Kidney (tissue), 14 donors: ENCODE results near the gene NOL4L. TPM values are rescaled to one million over a fixed set of nuclear protein-coding genes. Genes with fewer than 3 reads are reported as not detected.

ENCODE experiments used
- DNase-seq, 5 donors: peaks; one replicate each; pipeline ENCODE4 v3.0.0-alpha.2; 2013 to 2020
- FAIRE-seq: peaks from 2 replicates; lab custom pipeline; 2012; peaks lifted over from hg19 to GRCh38; lab: Jason Lieb, UNC
- H3K27ac ChIP-seq, 2 donors: one replicate each; pipeline ENCODE4 v1.7.0; 2013; ENCODE audit warnings: low read depth in 2 of 2, low read length in 2 of 2, inconsistent platforms in 1 of 2
- H3K27me3 ChIP-seq: one replicate; pipeline ENCODE4 v1.7.1; 2013; ENCODE audit warnings: low read length, inconsistent platforms; ENCODE audit not compliant: control insufficient read depth, insufficient read depth
- H3K36me3 ChIP-seq, 3 donors: one replicate each; pipeline versions ENCODE4 v1.7.0 to v1.7.1; 2013; ENCODE audit warnings: low read length in 3 of 3, control low read depth in 1 of 3, inconsistent platforms in 1 of 3; ENCODE audit not compliant: insufficient read depth in 3 of 3, control insufficient read depth in 2 of 3
- H3K4me1 ChIP-seq, 3 donors: one replicate each; pipeline versions ENCODE4 v1.7.0 to v1.7.1; 2013; ENCODE audit warnings: low read length in 3 of 3, inconsistent platforms in 1 of 3, low read depth in 1 of 3; ENCODE audit not compliant: control insufficient read depth in 2 of 3, insufficient read depth in 2 of 3
- H3K4me3 ChIP-seq, 3 donors: one replicate each; pipeline versions ENCODE4 v1.7.0 to v1.8.1; 2013; ENCODE audit warnings: low read length in 3 of 3, control low read depth in 1 of 3, inconsistent platforms in 1 of 3
- H3K9ac ChIP-seq, 3 donors: one replicate each; pipeline versions ENCODE4 v1.7.0 to v1.7.1; 2013; ENCODE audit warnings: low read length in 3 of 3, control low read depth in 1 of 3, inconsistent platforms in 1 of 3
- H3K9me3 ChIP-seq, 3 donors: one replicate each; pipeline versions ENCODE4 v1.7.0 to v1.7.1; 2013; ENCODE audit warnings: low read length in 3 of 3, control low read depth in 1 of 3, inconsistent platforms in 1 of 3; ENCODE audit not compliant: control insufficient read depth in 2 of 3, insufficient read depth in 1 of 3
- intact Hi-C: fragments of 100-400 bp; cut with DNase I; formaldehyde crosslinking; loops from one replicate; pipeline ENCODE4 v1.11.1; 2022
- polyA plus RNA-seq: library from polyadenylated mRNA; stranded (reverse); fragments of 350-450 nt; fragmentation: Illumina TruSeq; extraction: RNeasy Lipid Tissue Mini Kit (QIAGEN cat#74804); gene quantifications from one replicate; pipeline ENCODE4 v1.2.3, GENCODE V29; 2014; ENCODE audit warnings: low read depth, low replicate concordance; ENCODE audit not compliant: insufficient read depth
- total RNA-seq: library from RNA; stranded (reverse); fragmentation: NEBNext Ultra II Directional; extraction: Animal tissue kit (Norgen Biotek cat#: 25700); gene quantifications from one replicate; pipeline ENCODE4 v1.2.1, GENCODE V29; 2021
- TF ChIP-seq, protein P1 (sequence below): IDR thresholded peaks from 3 replicates; pipeline ENCODE4 v1.5.1; 2012; ENCODE audit warnings: mild to moderate bottlenecking, moderate library complexity, borderline replicate concordance; ENCODE audit not compliant: insufficient read depth; ENCODE audit errors: extremely low read depth
- donor health status: control.
- donor health status: control.
- donor health status: control.
- donor health status: control.
- donor health status: control.
- donor health status: DM: yes; HTN: yes; CAD: no.
- donor health status: Normal renal cell carcinoma (clear cell type).

Gene NOL4L
- total and polyA plus RNA-seq, 2 donors from 2014 or later = 14.1 to 19.4 TPM

DNA sequence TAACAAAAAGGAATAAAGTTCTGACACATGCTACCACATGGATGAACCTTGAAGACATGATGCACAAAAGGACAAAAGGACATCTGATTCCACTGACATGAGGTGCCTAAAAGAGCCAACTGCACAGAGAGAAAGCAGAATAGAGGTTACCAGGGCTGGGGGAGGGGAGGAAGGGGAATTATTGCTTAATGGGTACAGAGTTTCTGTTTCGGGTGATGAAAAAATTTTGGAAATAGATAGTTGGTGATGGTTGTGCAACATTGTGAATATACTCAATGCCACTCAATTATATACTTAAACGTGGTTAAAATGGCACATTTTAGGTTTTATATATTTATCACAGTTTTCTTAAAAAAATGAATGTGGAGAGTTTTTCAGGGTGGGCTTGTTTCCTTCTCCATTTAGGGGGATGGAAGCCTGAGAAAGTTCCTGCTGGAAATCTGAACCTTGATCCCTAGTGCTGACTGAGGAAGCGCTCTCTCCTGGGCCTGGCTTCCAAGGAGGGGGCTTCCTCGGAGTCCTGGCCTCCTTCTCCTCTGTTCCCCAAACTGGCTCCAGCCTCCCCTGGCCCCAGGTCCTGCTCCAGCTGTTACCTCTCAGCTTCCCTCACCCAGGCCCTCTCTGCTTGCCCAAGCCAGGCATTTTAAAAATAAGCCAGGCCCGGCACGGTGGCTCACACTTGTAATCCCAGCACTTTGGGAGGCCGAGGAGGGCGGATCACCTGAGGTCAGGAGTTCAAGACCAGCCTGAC is 79.2 kb downstream of the NOL4L start:
- FAIRE-seq (no peak), DNase-seq (peak in 2 of 5 donors; percentile 26 to 41)
- intact Hi-C loops = no loop called here

DNA sequence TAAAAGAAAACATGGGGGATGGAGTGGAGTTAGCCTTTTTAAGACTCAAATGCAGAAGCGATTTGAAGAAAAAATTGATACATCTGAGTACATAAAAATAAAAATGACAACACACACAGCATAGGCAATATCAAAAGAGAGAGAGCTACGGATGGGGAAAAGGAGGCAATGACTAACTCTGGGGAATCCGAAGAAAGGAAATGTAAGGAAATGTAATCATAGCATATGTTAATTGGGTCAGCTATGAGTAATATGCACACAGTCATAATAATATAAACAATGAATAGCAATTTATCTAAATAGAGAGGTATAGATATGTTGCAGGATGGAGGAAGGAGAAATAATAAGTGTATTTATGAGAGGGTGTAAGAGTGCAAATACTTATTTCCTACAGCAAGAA is 83.4 kb downstream of the NOL4L start:
- Histone ChIP-seq H3K4me3 (no peak overlapping the region), H3K36me3 (no peaks in the 10 kb centered on the region), H3K4me1 (no peaks in the 10 kb centered on the region), H3K27ac (no peak overlapping the region), H3K27me3 (no peaks in the 10 kb centered on the region), H3K9ac (no peak overlapping the region), H3K9me3 (no peaks in the 10 kb centered on the region)
- FAIRE-seq (no peak), DNase-seq (no peak)
- TF ChIP-seq, protein P1, sequence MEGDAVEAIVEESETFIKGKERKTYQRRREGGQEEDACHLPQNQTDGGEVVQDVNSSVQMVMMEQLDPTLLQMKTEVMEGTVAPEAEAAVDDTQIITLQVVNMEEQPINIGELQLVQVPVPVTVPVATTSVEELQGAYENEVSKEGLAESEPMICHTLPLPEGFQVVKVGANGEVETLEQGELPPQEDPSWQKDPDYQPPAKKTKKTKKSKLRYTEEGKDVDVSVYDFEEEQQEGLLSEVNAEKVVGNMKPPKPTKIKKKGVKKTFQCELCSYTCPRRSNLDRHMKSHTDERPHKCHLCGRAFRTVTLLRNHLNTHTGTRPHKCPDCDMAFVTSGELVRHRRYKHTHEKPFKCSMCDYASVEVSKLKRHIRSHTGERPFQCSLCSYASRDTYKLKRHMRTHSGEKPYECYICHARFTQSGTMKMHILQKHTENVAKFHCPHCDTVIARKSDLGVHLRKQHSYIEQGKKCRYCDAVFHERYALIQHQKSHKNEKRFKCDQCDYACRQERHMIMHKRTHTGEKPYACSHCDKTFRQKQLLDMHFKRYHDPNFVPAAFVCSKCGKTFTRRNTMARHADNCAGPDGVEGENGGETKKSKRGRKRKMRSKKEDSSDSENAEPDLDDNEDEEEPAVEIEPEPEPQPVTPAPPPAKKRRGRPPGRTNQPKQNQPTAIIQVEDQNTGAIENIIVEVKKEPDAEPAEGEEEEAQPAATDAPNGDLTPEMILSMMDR = no peak
- intact Hi-C loops = no loop called here

More for the DNA sequence above, 79.2 kb downstream of the NOL4L start:
- Histone ChIP-seq H3K9ac (no peak overlapping the region), H3K9me3 (no peaks in the 10 kb centered on the region), H3K27me3 (no peaks in the 10 kb centered on the region), H3K4me1 (peaks cover 0 to 3% (median 3%) of the 10 kb centered on the region in 3 donors), H3K27ac (no peak overlapping the region), H3K36me3 (no peaks in the 10 kb centered on the region), H3K4me3 (no peak overlapping the region)
- TF ChIP-seq, protein P1 = no peak

DNA sequence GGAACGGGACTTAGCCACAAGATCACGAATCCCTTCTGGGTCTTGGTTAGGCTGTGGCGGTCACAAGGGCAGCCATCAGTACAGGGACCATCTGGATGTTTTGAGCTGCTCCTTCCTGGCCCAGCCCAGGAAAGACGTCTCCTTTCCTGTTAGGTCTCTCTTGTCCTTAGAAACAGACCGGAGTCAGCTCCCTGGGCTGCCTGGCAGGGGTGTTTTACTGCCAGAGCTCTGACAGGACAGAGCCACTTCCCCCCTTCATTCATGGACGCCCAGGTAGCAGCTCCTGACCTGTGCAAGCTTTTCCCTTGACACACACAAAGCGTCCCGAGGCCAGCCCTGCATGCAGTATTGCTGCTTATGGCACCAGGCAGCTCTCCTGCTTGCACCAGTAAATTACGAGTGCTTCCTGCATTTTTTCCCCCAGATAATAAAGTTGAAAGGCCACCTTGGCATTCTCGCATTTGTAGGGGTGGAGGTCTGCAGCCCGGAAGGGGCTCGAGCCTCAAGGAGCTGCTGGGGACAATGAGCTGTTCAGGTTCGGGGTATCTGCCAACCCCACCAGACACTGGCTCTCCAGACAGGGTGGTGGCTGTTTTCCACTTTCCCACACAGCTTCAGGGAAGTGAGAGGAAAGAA is 87.4 kb downstream of the NOL4L start:
- Histone ChIP-seq H3K27me3 (no peaks in the 10 kb centered on the region), H3K9ac (no peak overlapping the region), H3K36me3 (no peaks in the 10 kb centered on the region), H3K4me3 (no peak overlapping the region), H3K27ac (peak overlapping the region; percentile 26 to 28), H3K4me1 (no peaks in the 10 kb centered on the region), H3K9me3 (no peaks in the 10 kb centered on the region)
- TF ChIP-seq, protein P1 = no peak
- DNase-seq (peak in 4 of 5 donors; percentile 29 to 71 (median 60)), FAIRE-seq (no peak)
- intact Hi-C loops = no loop called here
